ENCODE results near the gene APIP.

The APIP gene

DNA sequence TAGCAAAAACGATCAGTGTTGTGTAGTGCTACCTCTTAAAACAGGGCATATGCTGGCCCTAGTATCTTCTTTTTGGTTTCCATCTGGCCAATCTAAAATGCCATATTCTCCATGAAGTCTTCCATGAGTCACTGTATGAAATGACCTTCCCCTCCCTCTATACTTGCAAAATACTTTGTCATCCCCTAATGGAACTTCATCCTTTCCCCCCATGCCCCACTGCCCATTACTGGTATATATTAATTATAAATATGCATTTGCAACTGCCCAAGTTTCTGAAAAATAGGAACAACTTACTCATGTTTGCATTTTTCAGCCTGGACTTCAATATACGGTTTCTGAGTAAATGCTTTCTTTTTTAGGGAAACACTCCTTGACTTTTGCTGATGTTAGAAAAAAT lies 4.5 kb downstream of the APIP start:
- peaks cover 49 to 72% (median 54%) of the 10 kb centered on the region in 10 experiments for H3K4me1 ChIP-seq
- peaks cover 0 to 43% (median 6%) of the 10 kb centered on the region in 11 experiments; a peak in 8 of 22 replicates for H4K20me1 ChIP-seq
- H3K9ac ChIP-seq, result no peak overlapping the region
- peaks cover 3 to 45% (median 29%) of the 10 kb centered on the region in 11 experiments; a peak in 21 of 22 replicates for H3K36me3 ChIP-seq
- peaks cover 0 to 30% (median 22%) of the 10 kb centered on the region in 11 experiments; a peak in 19 of 22 replicates for H3K9me3 ChIP-seq (replicated peaks in 1 of 11)
- H3K27me3 ChIP-seq, result no peaks in the 10 kb centered on the region
- no peak for TF ChIP-seq Cebpa-rat (IDR thresholded peaks at IDR 0.05)
- peak overlapping the region; percentile 47 to 83 (median 71); a peak in 19 of 22 replicates for H3K4me2 ChIP-seq
- H3K27ac ChIP-seq, result peak overlapping the region in 2 of 11 experiments; percentile 4 to 17; a peak in 2 of 22 replicates
- no peak overlapping the region for H3K4me3 ChIP-seq

DNA sequence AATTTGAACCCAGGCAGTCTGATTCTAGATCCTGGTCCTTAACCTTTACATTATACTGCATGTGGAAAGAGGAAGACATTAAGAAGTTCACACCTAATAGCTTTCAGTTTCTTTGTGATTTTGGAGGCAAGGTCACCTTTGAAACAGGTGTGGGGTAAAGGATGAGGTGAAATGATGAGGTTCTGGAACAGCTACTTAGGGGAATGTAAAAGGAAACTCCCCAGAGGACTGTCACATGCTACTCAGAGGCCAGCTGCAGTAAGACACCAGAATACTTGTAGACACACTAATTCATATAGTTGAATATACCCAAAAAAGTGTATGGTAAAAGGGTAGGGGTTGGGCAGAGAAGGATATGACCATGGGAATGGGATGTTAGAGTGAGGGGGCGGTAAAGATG lies 5.4 kb downstream of the APIP start:
- H3K4me1 ChIP-seq, result peaks cover 49 to 72% (median 54%) of the 10 kb centered on the region in 10 experiments
- TF ChIP-seq Cebpa-rat (IDR thresholded peaks at IDR 0.05), result no peak
- H3K27ac ChIP-seq, result peak overlapping the region in 7 of 11 experiments; percentile 24 to 65 (median 51); a peak in 12 of 22 replicates
- peaks cover 11 to 53% (median 37%) of the 10 kb centered on the region in 11 experiments for H3K36me3 ChIP-seq
- H3K4me2 ChIP-seq, result peak overlapping the region; percentile 47 to 83 (median 71)
- H3K4me3 ChIP-seq, result peak overlapping the region in 1 of 10 experiments; percentile 23; a peak in 1 of 20 replicates
- H3K9ac ChIP-seq, result 0 out of 22 replicates have a peak overlapping the region, but pooled peaks of 1 of the 11 experiments have one; percentile 2
- no peaks in the 10 kb centered on the region for H3K27me3 ChIP-seq
- peaks cover 4 to 38% (median 31%) of the 10 kb centered on the region in 11 experiments; a peak in 20 of 22 replicates for H3K9me3 ChIP-seq (replicated peaks in 1 of 11)
- peaks cover 0 to 50% (median 6%) of the 10 kb centered on the region in 11 experiments; a peak in 8 of 22 replicates for H4K20me1 ChIP-seq

DNA sequence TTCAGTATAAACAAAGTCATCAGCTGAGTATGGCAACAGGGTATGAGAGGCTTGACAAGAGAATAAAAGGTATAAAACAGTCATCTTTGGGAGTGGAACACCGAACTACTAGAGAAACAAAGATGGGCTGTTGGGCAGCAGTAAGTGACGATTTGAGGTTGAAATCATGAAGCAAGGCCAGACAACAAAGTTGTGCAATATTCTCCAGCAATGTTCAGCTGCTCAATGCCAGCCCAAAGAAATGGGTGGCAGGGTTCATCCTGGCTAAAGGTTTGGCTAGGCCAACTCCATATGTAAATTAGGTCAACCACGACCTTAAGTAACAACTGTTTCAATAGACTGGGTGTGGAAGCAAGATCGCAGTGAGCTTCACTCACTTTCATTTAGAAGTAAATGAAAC lies 6.2 kb downstream of the APIP start:
- Histone ChIP-seq H3K27me3 (no peaks in the 10 kb centered on the region), H3K36me3 (peaks cover 11 to 59% (median 42%) of the 10 kb centered on the region in 11 experiments), H3K4me1 (peaks cover 50 to 73% (median 54%) of the 10 kb centered on the region in 10 experiments), H3K4me2 (peak overlapping the region; percentile 47 to 83 (median 71)), H3K9me3 (replicated peaks in 1 of 11) (peaks cover 4 to 46% (median 38%) of the 10 kb centered on the region in 11 experiments; a peak in 20 of 22 replicates), H3K27ac (peak overlapping the region in 10 of 11 experiments; percentile 4 to 65 (median 50); a peak in 18 of 22 replicates), H3K4me3 (no peak overlapping the region), H4K20me1 (peaks cover 0 to 56% (median 6%) of the 10 kb centered on the region in 11 experiments; a peak in 8 of 22 replicates), H3K9ac (peak overlapping the region in 3 of 11 experiments; percentile 4 to 44 (median 7); a peak in 2 of 22 replicates)
- peak in 8 of 11 experiments; percentile 42 to 93 (median 66); a peak in 14 of 22 replicates for TF ChIP-seq Cebpa-rat (IDR thresholded peaks at IDR 0.05)

DNA sequence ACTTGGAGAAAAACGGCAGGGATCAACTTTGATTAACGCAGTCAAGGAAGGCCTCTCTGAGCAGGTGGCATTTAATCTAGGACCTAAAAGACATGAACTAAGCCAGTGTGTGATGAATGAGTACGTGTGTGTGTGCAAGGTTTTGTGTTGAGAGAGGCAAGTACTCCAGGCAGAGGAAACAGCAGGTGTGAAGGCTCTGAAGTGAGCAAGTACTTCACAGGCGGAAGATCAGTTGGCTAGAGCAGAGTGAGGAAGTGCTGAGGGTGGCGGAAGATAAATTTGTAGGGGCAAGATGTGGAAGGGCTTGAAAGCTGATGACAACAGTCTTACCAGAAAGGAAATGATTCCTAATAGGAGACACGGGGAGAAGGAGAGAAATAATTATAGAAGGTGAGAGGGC lies 6.8 kb downstream of the APIP start:
- H3K27ac ChIP-seq, result peak overlapping the region in 9 of 11 experiments; percentile 24 to 65 (median 51); a peak in 17 of 22 replicates
- H4K20me1 ChIP-seq, result peaks cover 0 to 57% (median 6%) of the 10 kb centered on the region in 11 experiments; a peak in 8 of 22 replicates
- peaks cover 8 to 52% (median 43%) of the 10 kb centered on the region in 11 experiments; a peak in 20 of 22 replicates for H3K9me3 ChIP-seq (replicated peaks in 1 of 11)
- H3K4me3 ChIP-seq, result no peak overlapping the region
- TF ChIP-seq Cebpa-rat (IDR thresholded peaks at IDR 0.05), result no peak
- peaks cover 49 to 73% (median 54%) of the 10 kb centered on the region in 10 experiments for H3K4me1 ChIP-seq
- H3K4me2 ChIP-seq, result peak overlapping the region; percentile 47 to 83 (median 71)
- peaks cover 11 to 62% (median 42%) of the 10 kb centered on the region in 11 experiments for H3K36me3 ChIP-seq
- H3K9ac ChIP-seq, result peak overlapping the region in 3 of 11 experiments; percentile 4 to 44 (median 33); a peak in 3 of 22 replicates
- H3K27me3 ChIP-seq, result no peaks in the 10 kb centered on the region

DNA sequence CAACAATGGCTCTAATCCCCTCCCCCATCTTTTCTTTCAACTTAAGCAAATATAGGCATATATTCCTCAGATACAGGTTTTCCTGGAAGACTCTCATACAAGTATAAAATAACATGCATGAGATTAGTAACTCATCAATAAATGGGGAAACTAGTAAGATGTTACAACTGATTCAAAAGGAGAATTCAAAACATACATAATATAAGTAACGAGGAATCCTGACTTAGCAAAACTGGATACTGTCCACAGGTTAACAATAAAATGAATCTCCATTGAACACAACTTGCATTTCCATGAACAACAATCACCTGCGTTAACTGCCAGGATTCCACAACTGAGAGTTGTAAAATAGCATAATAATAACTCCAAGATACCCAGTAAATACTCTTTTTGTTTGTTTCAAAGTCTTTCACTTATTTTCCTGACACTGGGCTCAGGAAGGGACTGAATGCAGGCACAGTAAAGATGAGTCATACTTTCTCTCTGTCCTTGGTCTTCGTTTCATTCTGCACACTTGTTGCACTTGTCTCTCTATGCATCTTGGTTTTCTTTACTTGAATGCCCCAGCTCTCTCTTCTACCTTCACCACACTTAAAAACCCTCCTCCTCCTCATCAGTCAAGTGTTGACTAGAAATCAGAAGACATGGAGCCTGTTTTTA lies 8.1 kb downstream of the APIP start:
- TF ChIP-seq Cebpa-rat (IDR thresholded peaks at IDR 0.05), result no peak
- peaks cover 0 to 57% (median 6%) of the 10 kb centered on the region in 11 experiments; a peak in 8 of 22 replicates for H4K20me1 ChIP-seq
- no peak overlapping the region for H3K27ac ChIP-seq
- peaks cover 21 to 62% (median 43%) of the 10 kb centered on the region in 11 experiments for H3K36me3 ChIP-seq
- H3K4me2 ChIP-seq, result peak overlapping the region; percentile 47 to 83 (median 71); a peak in 19 of 22 replicates
- H3K4me1 ChIP-seq, result peaks cover 48 to 71% (median 55%) of the 10 kb centered on the region in 10 experiments
- H3K4me3 ChIP-seq, result no peak overlapping the region
- H3K9ac ChIP-seq, result no peak overlapping the region
- H3K27me3 ChIP-seq, result no peaks in the 10 kb centered on the region
- H3K9me3 ChIP-seq (replicated peaks in 1 of 11), result peaks cover 21 to 54% (median 47%) of the 10 kb centered on the region in 11 experiments

DNA sequence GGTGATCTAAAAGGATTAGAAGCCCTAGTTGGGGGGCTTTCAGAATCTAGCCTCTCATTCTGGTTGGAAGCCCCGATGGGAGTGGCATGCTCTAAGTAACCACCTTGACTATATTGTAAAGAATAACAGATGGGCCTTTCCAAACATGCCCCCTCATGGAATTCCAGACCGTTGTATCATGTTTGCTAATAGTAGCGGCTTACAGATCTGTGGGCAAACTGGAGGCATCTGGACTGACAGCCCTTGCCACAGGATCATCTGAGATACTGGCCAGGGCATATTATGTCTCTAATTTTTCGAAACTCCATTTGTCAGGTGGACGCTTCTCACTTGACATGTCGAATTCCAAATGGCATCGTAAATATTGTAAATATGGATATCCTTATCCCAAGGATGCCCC lies 10.5 kb downstream of the APIP start:
- no peak for TF ChIP-seq Cebpa-rat (IDR thresholded peaks at IDR 0.05)

DNA sequence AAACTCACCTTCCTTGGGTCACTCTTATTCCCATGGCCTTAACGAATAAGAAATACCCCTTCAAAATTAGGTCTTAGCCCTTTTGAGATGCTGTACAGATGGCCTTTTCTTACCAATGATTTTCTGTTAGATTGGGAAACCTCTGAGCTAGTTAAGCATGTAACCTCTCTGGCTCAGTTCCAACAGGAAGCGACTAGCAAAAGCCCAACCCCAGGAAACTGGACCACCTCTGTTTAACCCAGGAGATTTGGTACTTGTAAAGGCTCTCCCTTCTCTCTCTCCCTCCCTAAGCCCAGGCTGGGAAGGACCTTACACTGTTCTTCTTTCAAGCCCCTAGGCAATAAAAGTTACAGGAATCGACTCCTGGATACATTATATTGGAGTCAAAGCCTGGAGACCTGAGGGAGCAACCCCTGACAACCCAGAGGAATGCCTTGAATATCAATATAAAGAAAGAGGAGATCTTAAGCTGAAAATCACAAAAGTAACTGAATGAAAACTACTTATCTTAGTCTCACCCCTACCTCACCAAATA lies 11.7 kb downstream of the APIP start:
- TF ChIP-seq Cebpa-rat (IDR thresholded peaks at IDR 0.05), result no peak
- Histone ChIP-seq H4K20me1 (peaks cover 0 to 33% (median 4%) of the 10 kb centered on the region in 11 experiments; a peak in 8 of 22 replicates), H3K9me3 (replicated peaks in 1 of 11) (peaks cover 57 to 86% (median 78%) of the 10 kb centered on the region in 11 experiments), H3K4me2 (peak overlapping the region in 9 of 11 experiments; percentile 7 to 58 (median 37); a peak in 13 of 22 replicates), H3K4me1 (peaks cover 23 to 36% (median 29%) of the 10 kb centered on the region in 10 experiments), H3K36me3 (peaks cover 57 to 80% (median 68%) of the 10 kb centered on the region in 11 experiments), H3K9ac (no peak overlapping the region), H3K27me3 (no peaks in the 10 kb centered on the region), H3K4me3 (no peak overlapping the region), H3K27ac (peak overlapping the region in 3 of 11 experiments; percentile 3 to 24 (median 7); a peak in 1 of 22 replicates)

More for the DNA sequence above, 10.5 kb downstream of the APIP start:
- no peaks in the 10 kb centered on the region for H3K27me3 ChIP-seq
- H3K4me1 ChIP-seq, result peaks cover 35 to 47% (median 41%) of the 10 kb centered on the region in 10 experiments
- no peak overlapping the region for H3K9ac ChIP-seq
- H3K27ac ChIP-seq, result no peak overlapping the region
- peaks cover 45 to 68% (median 59%) of the 10 kb centered on the region in 11 experiments for H3K36me3 ChIP-seq
- H3K9me3 ChIP-seq (replicated peaks in 1 of 11), result peaks cover 45 to 74% (median 66%) of the 10 kb centered on the region in 11 experiments
- H3K4me2 ChIP-seq, result no peak overlapping the region
- H4K20me1 ChIP-seq, result peaks cover 0 to 45% (median 6%) of the 10 kb centered on the region in 11 experiments; a peak in 9 of 22 replicates
- H3K4me3 ChIP-seq, result no peak overlapping the region

DNA sequence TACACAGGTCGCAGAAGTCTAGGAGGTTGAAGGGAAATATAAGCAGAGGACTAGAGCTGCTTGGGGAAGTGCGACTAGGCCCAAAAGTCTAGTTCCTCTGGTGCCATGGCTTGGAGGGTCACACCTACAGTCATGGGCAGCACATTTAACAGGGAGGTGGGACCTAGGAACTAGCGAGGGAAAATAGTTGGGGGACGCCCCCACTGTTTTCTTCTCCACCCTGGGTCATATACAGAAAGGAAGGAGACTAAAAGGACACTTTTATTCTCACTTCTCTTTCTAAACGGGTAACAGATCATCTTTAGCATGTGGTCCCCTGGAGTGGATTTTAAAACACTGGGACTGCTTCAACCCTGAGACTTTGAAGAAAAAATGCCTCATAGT lies 16.6 kb downstream of the APIP start:
- peak overlapping the region in 7 of 10 experiments; percentile 2 to 34 (median 28); a peak in 5 of 20 replicates for H3K4me3 ChIP-seq
- peaks cover 5 to 10% (median 8%) of the 10 kb centered on the region in 10 experiments; a peak in 18 of 20 replicates for H3K4me1 ChIP-seq
- H3K4me2 ChIP-seq, result no peak overlapping the region
- H3K27ac ChIP-seq, result no peak overlapping the region
- H3K9me3 ChIP-seq (replicated peaks in 1 of 11), result peaks cover 80 to 85% (median 85%) of the 10 kb centered on the region in 11 experiments
- H3K9ac ChIP-seq, result no peak overlapping the region
- peaks cover 64 to 85% (median 77%) of the 10 kb centered on the region in 11 experiments for H3K36me3 ChIP-seq
- peaks cover 0 to 8% (median 0%) of the 10 kb centered on the region in 11 experiments; a peak in 7 of 22 replicates for H4K20me1 ChIP-seq
- H3K27me3 ChIP-seq, result no peaks in the 10 kb centered on the region
- no peak for TF ChIP-seq Cebpa-rat (IDR thresholded peaks at IDR 0.05)
